ENCODE data around the gene SLC28A1.
"Not testable (repeated sequence)": the region's sequence is repeated elsewhere in the genome, so short reads cannot be mapped to it uniquely, and the experiment has no call there.

SLC28A1 gene

GRCh38 chr15:84976746-84977345 lies 92.4 kb downstream of the SLC28A1 start:
- no peak for DNase-seq

GRCh38 chr15:84979651-84980050 lies 95.2 kb downstream of the SLC28A1 start:
- DNase-seq, result no peak

- peak; percentile 48 for DNase-seq
Measured at GRCh38 chr15:84980196-84981053, 96.0 kb downstream of the SLC28A1 start.

GRCh38 chr15:84981054-84981710 lies 96.7 kb downstream of the SLC28A1 start:
- peak; percentile 56 for DNase-seq

GRCh38 chr15:84981711-84982300 lies 97.3 kb downstream of the SLC28A1 start, which contains the start of gene PDE8A:
PDE8A (plus strand) TSS chr15:84981856; CDS start chr15:84982163, 307 bp downstream.
- no peak for DNase-seq

GRCh38 chr15:84982301-84982920 lies 97.9 kb downstream of the SLC28A1 start:
- no peak for DNase-seq

GRCh38 chr15:84983294-84983693 lies 98.8 kb downstream of the SLC28A1 start:
- no peak for DNase-seq

- no peak for DNase-seq
Measured at GRCh38 chr15:84983711-84984110, 99.2 kb downstream of the SLC28A1 start.

- no peak for DNase-seq
Measured at GRCh38 chr15:84985158-84985557, 100.7 kb downstream of the SLC28A1 start.

- DNase-seq, result not testable (repeated sequence)
Measured at GRCh38 chr15:84987351-84987750, 102.9 kb downstream of the SLC28A1 start.

GRCh38 chr15:84987949-84988624 lies 103.6 kb downstream of the SLC28A1 start:
- DNase-seq, result no peak

GRCh38 chr15:84988909-84989644 lies 104.6 kb downstream of the SLC28A1 start:
- no peak for DNase-seq

- DNase-seq, result no peak
Measured at GRCh38 chr15:84990507-84990906, 106.0 kb downstream of the SLC28A1 start.

GRCh38 chr15:84991014-84991712 lies 106.7 kb downstream of the SLC28A1 start:
- DNase-seq, result no peak

- DNase-seq, result no peak
Measured at GRCh38 chr15:84992157-84992944, 107.9 kb downstream of the SLC28A1 start.
